Measurements from ENCODE around the gene OSBPL3. TPM values are rescaled to one million over a fixed set of nuclear protein-coding genes. Genes with fewer than 3 reads are reported as not detected.
A peak's percentile ranks its signal among the peaks of the same experiment; 100 is the strongest.

Gene OSBPL3
- total and polyA plus RNA-seq, 5 experiments from 2014 or later, result 3.4 to 28.4 (median 5.3) TPM

GRCh38 chr7:24978843-24979469 is 1.0 kb downstream of the OSBPL3 start:
- Mint-ChIP-seq H3K36me3 (peaks cover 0 to 2% (median 0%) of the 10 kb centered on the region in 3 donors), H3K4me3 (peak overlapping the region; percentile 79 to 98 (median 94)), H3K27me3 (no peaks in the 10 kb centered on the region), H3K9me3 (no peaks in the 10 kb centered on the region), H3K4me1 (peaks cover 33 to 68% (median 58%) of the 10 kb centered on the region in 4 donors), H3K27ac (peak overlapping the region; percentile 58 to 88 (median 76))
- DNase-seq (peak in 2 of 10 donors; percentile 7 to 60), ATAC-seq (peak; percentile 4 to 5)
- POLR2A ChIA-PET, result interaction anchor here (0.7 to 3.9 kb wide), 13 partner anchors 9 to 223 kb away, joined by 3 to 27 read pairs (median 6); partner anchors contain the start of gene CYCS

DNA sequence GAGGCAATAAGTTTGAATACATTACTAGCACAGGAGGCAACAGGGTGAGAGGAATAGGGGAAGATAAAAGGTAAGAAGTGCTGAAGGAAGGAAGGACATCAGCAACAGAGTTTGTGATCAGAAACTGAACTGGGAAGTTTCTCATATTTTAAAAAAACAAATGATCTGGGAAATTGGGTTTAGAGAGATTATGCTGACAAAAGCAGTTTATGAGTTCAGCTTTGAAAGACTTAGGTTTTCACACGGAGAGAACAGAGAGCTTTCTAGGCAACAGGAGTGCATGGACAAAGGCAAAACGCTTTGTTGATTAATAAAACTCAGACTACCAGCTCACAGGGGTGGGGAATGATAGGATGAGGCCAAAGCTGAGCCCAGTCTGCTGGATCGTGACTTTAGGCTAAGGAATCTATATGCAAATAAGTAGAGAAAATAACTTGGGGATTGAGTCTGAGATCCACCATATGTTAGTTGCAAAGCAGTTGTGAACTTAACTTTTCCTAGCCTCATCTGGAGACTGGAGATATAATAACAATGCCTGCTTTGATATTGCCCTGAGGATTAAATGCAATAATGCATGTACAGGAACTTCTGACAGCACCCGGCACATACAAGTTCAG is 4.2 kb downstream of the OSBPL3 start:
- no peak for ATAC-seq
- peaks cover 0 to 2% (median 0%) of the 10 kb centered on the region in 3 donors for H3K36me3 Mint-ChIP-seq
- H3K4me3 Mint-ChIP-seq, result peak overlapping the region in 1 of 10 donors; percentile 49
- H3K9me3 Mint-ChIP-seq, result no peaks in the 10 kb centered on the region
- peaks cover 40 to 73% (median 65%) of the 10 kb centered on the region in 4 donors for H3K4me1 Mint-ChIP-seq
- no peak for DNase-seq
- no peaks in the 10 kb centered on the region for H3K27me3 Mint-ChIP-seq
- POLR2A ChIA-PET, result no interaction called here
- peak overlapping the region in 1 of 10 donors; percentile 54 for H3K27ac Mint-ChIP-seq

DNA sequence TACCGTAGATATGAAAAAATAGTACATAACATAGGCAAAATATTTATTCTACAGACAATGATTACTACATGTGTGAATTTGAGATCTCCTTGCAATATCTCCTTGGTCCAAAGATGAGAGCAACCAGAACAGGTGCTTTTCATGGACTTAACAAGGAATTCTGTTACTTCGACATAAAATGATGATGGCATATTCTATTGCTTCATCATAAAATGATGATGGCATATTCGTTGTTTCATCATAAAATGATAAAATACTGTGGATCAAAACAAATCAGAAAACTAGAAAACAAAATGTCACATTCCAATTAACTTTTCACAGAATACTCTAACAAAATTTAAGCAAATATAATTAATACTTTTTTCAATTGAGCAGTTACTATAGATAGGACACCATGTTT is 4.8 kb downstream of the OSBPL3 start:
- H3K27me3 Mint-ChIP-seq, result no peaks in the 10 kb centered on the region
- DNase-seq (no peak), ATAC-seq (no peak)
- H3K4me3 Mint-ChIP-seq, result no peak overlapping the region
- POLR2A ChIA-PET, result no interaction called here
- H3K4me1 Mint-ChIP-seq, result peaks cover 36 to 72% (median 62%) of the 10 kb centered on the region in 4 donors
- H3K36me3 Mint-ChIP-seq, result peaks cover 0 to 2% (median 0%) of the 10 kb centered on the region in 3 donors
- H3K9me3 Mint-ChIP-seq, result no peaks in the 10 kb centered on the region
- H3K27ac Mint-ChIP-seq, result no peak overlapping the region

DNA sequence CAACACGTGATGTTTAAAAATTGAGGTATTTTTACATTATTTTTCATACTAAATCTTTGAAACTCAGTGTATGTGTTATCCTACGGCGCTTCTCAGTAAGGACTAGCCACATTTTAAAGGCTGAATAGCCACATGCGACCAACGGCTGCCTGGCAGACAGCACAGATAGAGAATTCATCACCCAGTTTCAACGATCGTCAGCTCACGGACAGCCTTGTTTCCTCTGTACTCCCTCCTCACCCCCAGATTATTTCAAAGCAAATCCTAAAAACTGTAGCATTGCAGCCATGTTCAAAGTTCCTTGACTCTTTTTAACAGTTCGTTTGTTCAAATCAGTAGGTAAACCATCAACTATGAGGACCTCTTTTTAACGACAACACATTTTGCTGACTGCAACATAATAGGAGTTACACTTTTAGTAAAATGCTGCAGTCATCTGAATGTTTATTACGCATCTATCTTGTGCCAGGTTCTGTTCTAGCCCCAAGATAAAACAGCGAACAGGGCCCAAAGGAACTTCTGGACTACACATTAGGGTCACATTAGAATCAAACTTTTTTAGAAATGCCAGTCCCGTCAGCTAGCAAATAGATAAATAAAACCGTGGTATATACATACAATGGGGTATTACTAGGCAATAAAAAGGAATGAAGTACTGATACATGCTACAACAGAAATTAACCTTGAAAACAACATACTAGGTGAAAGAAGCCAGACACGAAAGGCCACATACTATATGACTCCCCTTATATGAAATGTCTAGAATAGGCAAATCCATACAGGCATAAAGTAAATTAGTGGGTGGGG is 5.7 kb downstream of the OSBPL3 start:
- no peak overlapping the region for H3K4me3 Mint-ChIP-seq
- POLR2A ChIA-PET, result no interaction called here
- no peaks in the 10 kb centered on the region for H3K9me3 Mint-ChIP-seq
- ATAC-seq (no peak), DNase-seq (no peak)
- H3K36me3 Mint-ChIP-seq, result peaks cover 0 to 2% (median 0%) of the 10 kb centered on the region in 3 donors
- no peak overlapping the region for H3K27ac Mint-ChIP-seq
- no peaks in the 10 kb centered on the region for H3K27me3 Mint-ChIP-seq
- H3K4me1 Mint-ChIP-seq, result peaks cover 38 to 72% (median 62%) of the 10 kb centered on the region in 4 donors

GRCh38 chr7:24972991-24973390 is 7.0 kb downstream of the OSBPL3 start:
- peaks cover 0 to 2% (median 0%) of the 10 kb centered on the region in 3 donors for H3K36me3 Mint-ChIP-seq
- POLR2A ChIA-PET, result no interaction called here
- no peak for DNase-seq
- peak overlapping the region in 1 of 10 donors; percentile 59 for H3K27ac Mint-ChIP-seq
- H3K4me1 Mint-ChIP-seq, result peaks cover 29 to 66% (median 50%) of the 10 kb centered on the region in 4 donors
- no peaks in the 10 kb centered on the region for H3K9me3 Mint-ChIP-seq
- ATAC-seq, result no peak
- H3K4me3 Mint-ChIP-seq, result no peak overlapping the region
- no peaks in the 10 kb centered on the region for H3K27me3 Mint-ChIP-seq

- H3K4me1 Mint-ChIP-seq, result peaks cover 29 to 66% (median 50%) of the 10 kb centered on the region in 4 donors
- peak overlapping the region in 1 of 10 donors; percentile 19 for H3K27ac Mint-ChIP-seq
- ATAC-seq, result no peak
- no peaks in the 10 kb centered on the region for H3K9me3 Mint-ChIP-seq
- no peaks in the 10 kb centered on the region for H3K27me3 Mint-ChIP-seq
- DNase-seq, result no peak
- POLR2A ChIA-PET, result interaction anchor here (1.2 kb wide), 1 partner anchor 8 kb away, joined by 5 read pairs; the partner anchor contains the start of gene OSBPL3
- H3K4me3 Mint-ChIP-seq, result no peak overlapping the region
- peaks cover 0 to 2% (median 0%) of the 10 kb centered on the region in 3 donors for H3K36me3 Mint-ChIP-seq
Measured at GRCh38 chr7:24972166-24972477, 7.9 kb downstream of the OSBPL3 start.

DNA sequence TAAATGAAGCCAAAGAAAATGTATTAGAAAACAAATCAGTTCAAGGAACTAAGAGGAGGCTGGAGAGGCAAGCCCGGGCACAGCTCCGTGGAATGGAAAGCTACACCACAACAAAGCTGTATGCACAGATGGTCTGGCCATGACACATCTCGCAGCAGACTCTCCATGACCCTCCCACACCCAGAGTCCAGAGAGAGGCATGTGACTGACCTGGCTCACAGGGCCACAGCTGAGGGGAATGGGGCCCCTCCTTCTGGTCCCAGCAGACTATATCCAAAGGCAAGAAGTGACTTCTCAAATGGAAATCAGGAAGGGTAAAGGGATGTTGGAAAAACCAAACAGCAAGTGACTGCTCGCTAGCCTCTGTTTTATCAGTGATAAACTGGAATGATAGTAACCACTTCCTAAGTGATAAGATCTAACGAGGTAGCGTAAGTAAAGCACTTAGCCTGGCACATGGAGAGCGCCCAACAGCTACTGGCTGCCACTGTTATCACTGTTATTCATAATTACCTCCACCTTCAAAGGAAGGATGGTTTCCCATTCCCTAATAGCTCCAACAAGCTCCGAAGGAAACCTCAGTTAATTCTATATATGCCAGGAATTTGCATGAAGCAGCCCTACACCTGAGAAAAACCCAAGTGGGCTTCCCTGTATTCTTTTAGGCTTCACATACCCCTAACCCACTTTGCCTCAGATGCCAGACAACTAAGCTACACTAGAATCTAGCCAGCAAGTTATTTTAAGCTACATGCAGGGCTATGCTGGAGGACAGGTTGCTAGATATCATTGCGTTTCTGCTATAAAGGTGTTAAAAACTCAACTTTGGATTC is 8.4 kb downstream of the OSBPL3 start:
- POLR2A ChIA-PET, result interaction anchor here (1.2 kb wide), 1 partner anchor 8 kb away, joined by 5 read pairs; the partner anchor contains the start of gene OSBPL3
- H3K4me3 Mint-ChIP-seq, result peak overlapping the region in 3 of 10 donors; percentile 34 to 46 (median 38)
- peaks cover 0 to 2% (median 0%) of the 10 kb centered on the region in 3 donors for H3K36me3 Mint-ChIP-seq
- peak overlapping the region in 3 of 10 donors; percentile 3 to 37 (median 19) for H3K27ac Mint-ChIP-seq
- H3K4me1 Mint-ChIP-seq, result peaks cover 28 to 66% (median 48%) of the 10 kb centered on the region in 4 donors
- DNase-seq, result no peak
- H3K27me3 Mint-ChIP-seq, result no peaks in the 10 kb centered on the region
- ATAC-seq, result peak; percentile 39 to 40
- no peaks in the 10 kb centered on the region for H3K9me3 Mint-ChIP-seq

- ATAC-seq (no peak), DNase-seq (no peak)
- H3K9me3 Mint-ChIP-seq, result no peaks in the 10 kb centered on the region
- H3K27me3 Mint-ChIP-seq, result no peaks in the 10 kb centered on the region
- H3K36me3 Mint-ChIP-seq, result peaks cover 0 to 2% (median 0%) of the 10 kb centered on the region in 3 donors
- H3K4me3 Mint-ChIP-seq, result no peak overlapping the region
- POLR2A ChIA-PET, result interaction anchor here (1.2 kb wide), 1 partner anchor 9 kb away, joined by 5 read pairs; the partner anchor contains the start of gene OSBPL3
- H3K4me1 Mint-ChIP-seq, result peaks cover 32 to 66% (median 49%) of the 10 kb centered on the region in 4 donors
- no peak overlapping the region for H3K27ac Mint-ChIP-seq
Measured at GRCh38 chr7:24970676-24971075, 9.3 kb downstream of the OSBPL3 start.

DNA sequence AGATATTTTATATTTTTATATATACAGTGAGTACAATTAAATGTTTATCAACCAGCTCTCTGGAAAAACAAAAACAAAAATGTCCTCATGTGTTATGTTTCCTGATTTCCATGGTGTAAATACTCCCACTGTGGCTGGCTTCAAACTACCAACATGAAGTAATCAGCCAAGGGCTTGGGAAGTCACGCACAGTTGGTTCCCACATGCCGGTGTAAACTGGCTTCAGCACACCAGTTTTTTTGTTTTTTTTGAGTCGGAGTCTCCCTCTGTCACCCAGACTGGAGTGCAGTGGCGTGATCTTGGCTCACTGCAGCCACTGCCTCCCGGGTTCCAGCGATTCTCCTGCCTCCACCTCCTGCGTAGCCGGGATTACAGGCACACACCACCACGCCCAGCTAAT is 11.8 kb downstream of the OSBPL3 start:
- POLR2A ChIA-PET, result no interaction called here
- Mint-ChIP-seq H3K4me3 (no peak overlapping the region), H3K4me1 (peaks cover 33 to 75% (median 58%) of the 10 kb centered on the region in 4 donors), H3K27ac (no peak overlapping the region), H3K9me3 (no peaks in the 10 kb centered on the region), H3K27me3 (no peaks in the 10 kb centered on the region), H3K36me3 (no peaks in the 10 kb centered on the region)
- DNase-seq (no peak), ATAC-seq (no peak)

DNA sequence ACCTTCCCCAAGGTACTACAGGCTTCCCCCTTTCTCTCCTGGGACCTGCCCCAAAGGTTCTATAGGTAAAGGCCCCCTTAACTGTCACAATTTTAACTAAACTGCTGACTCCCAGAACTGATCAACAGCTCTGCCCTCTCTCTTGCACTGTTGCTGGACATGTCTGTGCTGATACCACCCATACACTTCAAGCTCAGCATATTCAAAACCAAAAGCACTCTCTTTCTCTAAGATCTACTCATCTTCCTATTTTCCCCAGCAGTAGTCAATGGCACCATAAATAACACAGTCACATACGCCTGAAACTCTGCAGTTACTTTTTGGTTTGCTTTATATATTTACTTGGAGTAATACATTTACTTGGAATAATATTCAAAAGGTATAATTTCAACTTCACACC is 12.3 kb downstream of the OSBPL3 start:
- DNase-seq (no peak), ATAC-seq (no peak)
- peak overlapping the region in 7 of 10 donors; percentile 3 to 74 (median 49) for H3K27ac Mint-ChIP-seq
- H3K4me3 Mint-ChIP-seq, result no peak overlapping the region
- no peaks in the 10 kb centered on the region for H3K36me3 Mint-ChIP-seq
- no peaks in the 10 kb centered on the region for H3K27me3 Mint-ChIP-seq
- peaks cover 31 to 77% (median 60%) of the 10 kb centered on the region in 4 donors for H3K4me1 Mint-ChIP-seq
- POLR2A ChIA-PET, result no interaction called here
- H3K9me3 Mint-ChIP-seq, result no peaks in the 10 kb centered on the region

DNA sequence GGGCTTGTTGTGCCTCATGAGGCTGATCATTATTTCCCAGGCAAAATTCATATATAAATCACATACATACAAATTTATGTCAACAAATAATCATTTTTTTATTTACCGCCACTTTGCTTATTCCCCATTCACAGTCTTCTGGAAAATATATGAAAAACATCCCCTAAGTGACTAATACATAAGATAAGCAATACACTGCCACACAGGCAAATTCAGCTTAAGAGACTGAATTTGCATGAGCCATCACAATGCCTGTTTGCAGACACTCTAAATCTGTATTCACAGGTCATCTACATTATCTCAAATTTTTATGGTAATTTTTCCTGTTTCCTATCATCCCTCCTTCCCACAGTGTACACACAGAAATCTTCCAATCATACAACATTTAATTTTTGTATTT is 13.2 kb downstream of the OSBPL3 start:
- Mint-ChIP-seq H3K36me3 (no peaks in the 10 kb centered on the region), H3K9me3 (no peaks in the 10 kb centered on the region), H3K27ac (peak overlapping the region in 7 of 10 donors; percentile 15 to 74 (median 66)), H3K27me3 (no peaks in the 10 kb centered on the region), H3K4me1 (peaks cover 27 to 74% (median 56%) of the 10 kb centered on the region in 4 donors), H3K4me3 (no peak overlapping the region)
- ATAC-seq, result no peak
- DNase-seq, result no peak
- POLR2A ChIA-PET, result interaction anchor here (1.0 to 1.5 kb wide), 2 partner anchors 12 to 62 kb away, joined by 3 to 7 read pairs; partner anchors contain the start of gene OSBPL3

Data from naive thymus-derived CD8-positive, alpha-beta T cell (primary cell).